ENCODE measurements around the gene CATSPER4.

Gene CATSPER4

GRCh38 chr1:26177182-26177684 lies 13.2 kb upstream of the CATSPER4 start, which contains the start of gene CNKSR1:
Gene CNKSR1, plus strand, starts transcription at chr1:26177491. Its CDS starts 57 bp downstream, at chr1:26177548.
- Histone ChIP-seq H3K4me1 (ENCODE audit: control insufficient read depth in 1 of 2, insufficient read depth in 1 of 2, low read depth in 1 of 2, low read length in 1 of 2) (no peaks in the 10 kb centered on the region), H3K27me3 (no peaks in the 10 kb centered on the region), H3K9me3 (no peaks in the 10 kb centered on the region), H3K36me3 (no peaks in the 10 kb centered on the region), H3K4me3 (ENCODE audit: low read depth in 1 of 2, low read length in 1 of 2) (no peak within 1 kb of the TSS), H3K27ac (no peak within 1 kb of the TSS)
- TF ChIP-seq, protein P1, sequence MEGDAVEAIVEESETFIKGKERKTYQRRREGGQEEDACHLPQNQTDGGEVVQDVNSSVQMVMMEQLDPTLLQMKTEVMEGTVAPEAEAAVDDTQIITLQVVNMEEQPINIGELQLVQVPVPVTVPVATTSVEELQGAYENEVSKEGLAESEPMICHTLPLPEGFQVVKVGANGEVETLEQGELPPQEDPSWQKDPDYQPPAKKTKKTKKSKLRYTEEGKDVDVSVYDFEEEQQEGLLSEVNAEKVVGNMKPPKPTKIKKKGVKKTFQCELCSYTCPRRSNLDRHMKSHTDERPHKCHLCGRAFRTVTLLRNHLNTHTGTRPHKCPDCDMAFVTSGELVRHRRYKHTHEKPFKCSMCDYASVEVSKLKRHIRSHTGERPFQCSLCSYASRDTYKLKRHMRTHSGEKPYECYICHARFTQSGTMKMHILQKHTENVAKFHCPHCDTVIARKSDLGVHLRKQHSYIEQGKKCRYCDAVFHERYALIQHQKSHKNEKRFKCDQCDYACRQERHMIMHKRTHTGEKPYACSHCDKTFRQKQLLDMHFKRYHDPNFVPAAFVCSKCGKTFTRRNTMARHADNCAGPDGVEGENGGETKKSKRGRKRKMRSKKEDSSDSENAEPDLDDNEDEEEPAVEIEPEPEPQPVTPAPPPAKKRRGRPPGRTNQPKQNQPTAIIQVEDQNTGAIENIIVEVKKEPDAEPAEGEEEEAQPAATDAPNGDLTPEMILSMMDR (IDR thresholded peaks at IDR 0.05), result no peak

DNA sequence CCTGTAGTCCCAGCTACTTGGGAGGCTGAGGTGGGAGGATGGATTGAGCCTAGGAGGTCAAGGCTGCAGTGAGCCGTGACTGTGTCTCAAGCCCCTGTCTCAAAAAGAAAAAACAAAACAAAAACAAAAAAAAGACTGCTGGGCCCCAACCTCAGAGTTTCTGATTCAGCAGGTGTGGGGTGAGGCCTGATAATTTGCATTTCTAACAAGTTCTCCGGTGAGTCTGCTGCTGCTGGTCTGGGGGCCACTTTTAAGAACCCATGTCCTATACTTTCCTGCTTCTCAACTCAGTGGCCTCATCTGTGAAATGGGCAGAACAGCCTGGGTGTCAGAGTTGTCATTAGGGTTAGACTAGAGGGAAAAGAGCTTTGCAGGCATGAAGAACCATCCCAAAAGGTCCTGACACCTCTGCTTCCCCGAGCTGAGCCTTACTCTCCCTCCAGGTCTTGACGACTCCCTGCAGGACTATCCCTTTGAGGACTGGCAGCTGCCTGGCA lies 10.3 kb upstream of the CATSPER4 start:
- Histone ChIP-seq H3K4me1 (ENCODE audit: control insufficient read depth in 1 of 2, insufficient read depth in 1 of 2, low read depth in 1 of 2, low read length in 1 of 2) (no peaks in the 10 kb centered on the region), H3K36me3 (no peaks in the 10 kb centered on the region), H3K4me3 (ENCODE audit: low read depth in 1 of 2, low read length in 1 of 2) (no peak overlapping the region), H3K9me3 (no peaks in the 10 kb centered on the region), H3K27me3 (no peaks in the 10 kb centered on the region), H3K27ac (no peak overlapping the region)
- TF ChIP-seq, protein P1 (IDR thresholded peaks at IDR 0.05), result no peak

DNA sequence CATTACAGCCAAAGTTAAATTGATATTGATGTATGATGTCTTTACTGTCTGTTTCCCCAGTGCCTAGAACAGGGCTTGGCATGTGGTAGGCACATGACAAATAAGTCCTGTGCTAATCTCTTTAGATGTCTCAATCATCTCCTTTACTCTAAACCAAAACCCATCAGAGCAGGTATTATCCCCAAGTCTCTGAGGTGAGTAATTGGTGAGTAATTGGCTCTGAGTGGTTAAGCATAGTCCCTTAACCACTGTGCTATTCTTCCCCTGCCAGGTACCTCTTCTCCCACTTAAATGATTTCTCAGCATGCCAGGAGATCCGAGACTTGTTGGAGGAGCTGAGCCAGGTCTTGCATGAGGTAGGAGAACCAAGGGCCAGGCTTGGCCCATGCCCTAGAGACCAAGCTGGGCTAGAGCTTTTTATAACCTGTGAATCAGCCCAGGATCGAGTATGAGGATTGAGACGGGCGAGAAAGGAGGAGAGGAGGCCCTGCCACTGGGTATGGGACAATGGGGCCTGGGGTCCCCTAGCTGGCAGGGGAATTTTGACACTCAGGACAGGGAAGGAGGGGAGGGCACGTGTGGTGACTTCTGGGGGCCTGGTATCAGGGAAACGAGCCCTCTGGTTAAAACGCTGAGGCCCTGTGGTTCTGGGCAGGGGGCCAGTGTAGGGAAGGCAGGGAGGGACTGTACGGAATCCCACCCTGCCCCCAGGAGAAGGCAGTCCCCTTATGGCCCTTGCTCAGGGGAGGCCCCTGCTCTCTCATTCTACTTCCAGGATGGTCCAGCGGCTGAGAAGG lies 8.6 kb upstream of the CATSPER4 start:
- TF ChIP-seq, protein P1 (IDR thresholded peaks at IDR 0.05), result no peak
- Histone ChIP-seq H3K4me3 (ENCODE audit: low read depth in 1 of 2, low read length in 1 of 2) (no peak overlapping the region), H3K36me3 (no peaks in the 10 kb centered on the region), H3K4me1 (ENCODE audit: control insufficient read depth in 1 of 2, insufficient read depth in 1 of 2, low read depth in 1 of 2, low read length in 1 of 2) (no peaks in the 10 kb centered on the region), H3K27me3 (no peaks in the 10 kb centered on the region), H3K9me3 (no peaks in the 10 kb centered on the region), H3K27ac (no peak overlapping the region)

GRCh38 chr1:26182383-26182696 lies 8.1 kb upstream of the CATSPER4 start:
- Histone ChIP-seq H3K27me3 (no peaks in the 10 kb centered on the region), H3K36me3 (no peaks in the 10 kb centered on the region), H3K4me1 (ENCODE audit: control insufficient read depth in 1 of 2, insufficient read depth in 1 of 2, low read depth in 1 of 2, low read length in 1 of 2) (no peaks in the 10 kb centered on the region), H3K27ac (no peak overlapping the region), H3K9me3 (no peaks in the 10 kb centered on the region), H3K4me3 (ENCODE audit: low read depth in 1 of 2, low read length in 1 of 2) (no peak overlapping the region)
- TF ChIP-seq, protein P1 (IDR thresholded peaks at IDR 0.05), result no peak

- no peak overlapping the region for H3K27ac ChIP-seq
- no peaks in the 10 kb centered on the region for H3K27me3 ChIP-seq
- no peak overlapping the region for H3K4me3 ChIP-seq (ENCODE audit: low read depth in 1 of 2, low read length in 1 of 2)
- TF ChIP-seq, protein P1 (IDR thresholded peaks at IDR 0.05), result no peak
- no peaks in the 10 kb centered on the region for H3K36me3 ChIP-seq
- no peaks in the 10 kb centered on the region for H3K4me1 ChIP-seq (ENCODE audit: control insufficient read depth in 1 of 2, insufficient read depth in 1 of 2, low read depth in 1 of 2, low read length in 1 of 2)
- no peaks in the 10 kb centered on the region for H3K9me3 ChIP-seq
Measured at GRCh38 chr1:26184086-26184485, 6.3 kb upstream of the CATSPER4 start.
